Panc1 (cell line): Measurements from ENCODE around the gene NEO1. TPM values are rescaled to one million over a fixed set of nuclear protein-coding genes. Genes with fewer than 3 reads are reported as not detected.
A peak's percentile ranks its signal among the peaks of the same experiment; 100 is the strongest.

ENCODE experiments used
- ATAC-seq: fragments of 200-7000 bp; cut with Tn5 transposase; 2 replicates; pipeline ENCODE4 v1.9.1; 2020; ENCODE audit warnings: mild to moderate bottlenecking, moderate library complexity
- BruUV-seq: library from RNA; stranded (reverse); fragments of 400-500 nt; replicated peaks from 2 replicates; lab custom pipeline; 2021; lab: Mats Ljungman, UMichigan
- CTCF ChIA-PET: fragments of 300-600 bp; sonication (Branson Sonifier 250); formaldehyde crosslinking; loops from one replicate; lab custom pipeline; 2022; ENCODE audit warnings: antibody characterized with exemption; lab: Charles Lee
- POLR2A ChIA-PET: fragments of 300-600 bp; sonication (Branson Sonifier 250); formaldehyde crosslinking; loops from one replicate; lab custom pipeline; 2022; ENCODE audit warnings: antibody characterized with exemption; lab: Charles Lee
- DNase-seq: peaks from one replicate; pipeline ENCODE4 v3.0.0-alpha.2; 2010; ENCODE audit warnings: low read depth, low spot score
- H3K27ac ChIP-seq: 2 replicates; pipeline ENCODE4 v1.5.1; 2011; ENCODE audit warnings: mild to moderate bottlenecking, low read length, inconsistent platforms
- H3K27me3 ChIP-seq: fragments of 200-500 bp; sonication (Bioruptor generic); 2 replicates; pipeline ENCODE4 v1.6.0; 2014; ENCODE audit warnings: low read length, inconsistent platforms; ENCODE audit not compliant: control insufficient read depth, insufficient read depth
- H3K36me3 ChIP-seq: fragments of 200-500 bp; sonication (Bioruptor generic); 2 replicates; pipeline ENCODE4 v1.5.1; 2014; ENCODE audit warnings: inconsistent platforms, mild to moderate bottlenecking, low read length, moderate library complexity; ENCODE audit not compliant: control insufficient read depth, insufficient read depth
- H3K4me1 ChIP-seq: 2 replicates; pipeline ENCODE4 v1.5.1; 2011; ENCODE audit warnings: inconsistent platforms, mild to moderate bottlenecking, low read length, moderate library complexity; ENCODE audit not compliant: control insufficient read depth, insufficient read depth
- H3K4me3 ChIP-seq, 2 experiments: 2 replicates each; pipeline ENCODE4 v1.5.1; 2011 to 2012; ENCODE audit warnings: low read depth in 2 of 2, low read length in 2 of 2, mild to moderate bottlenecking in 2 of 2, inconsistent platforms in 1 of 2, moderate library complexity in 1 of 2
- H3K9me3 ChIP-seq: fragments of 200-500 bp; sonication (Bioruptor generic); 2 replicates; pipeline ENCODE4 v1.5.1; 2014; ENCODE audit warnings: low read depth, mild to moderate bottlenecking, inconsistent platforms, low read length, moderate library complexity; ENCODE audit not compliant: control insufficient read depth, insufficient read depth
- CTCF ChIP-seq: fragments of 450-650 bp; IDR thresholded peaks from 2 replicates; pipeline ENCODE4 v1.5.1; 2017; ENCODE audit warnings: mild to moderate bottlenecking
- POLR2AphosphoS5 ChIP-seq: IDR thresholded peaks from 2 replicates; pipeline ENCODE4 v1.6.1; 2012; ENCODE audit warnings: mild to moderate bottlenecking, low read depth, low read length, moderate library complexity
- REST ChIP-seq, 2 experiments: IDR thresholded peaks; 2 replicates each; pipeline ENCODE4 v1.6.1; 2011 to 2012; ENCODE audit warnings: low read depth in 2 of 2, control low read depth in 1 of 2, low read length in 1 of 2, mild to moderate bottlenecking in 1 of 2, moderate library complexity in 1 of 2; ENCODE audit not compliant: insufficient read depth in 1 of 2
- SIN3A ChIP-seq: IDR thresholded peaks from 2 replicates; pipeline ENCODE4 v1.6.1; 2012; ENCODE audit warnings: low read depth, mild to moderate bottlenecking, low read length, moderate library complexity, borderline replicate concordance; ENCODE audit not compliant: insufficient read depth
- TCF7L2 ChIP-seq: IDR thresholded peaks from 2 replicates; pipeline ENCODE4 v1.6.1; 2011; ENCODE audit warnings: mild to moderate bottlenecking, low read depth, low read length, inconsistent platforms
- in situ Hi-C: cut with HindIII; loops from 2 replicates; pipeline ENCODE4 v1.10.0; 2016; ENCODE audit warnings: low sequenced_read_pairs, low pct_unique_long_range_greater_than_20kb
- intact Hi-C: fragments of 100-400 bp; cut with micrococcal nuclease; formaldehyde crosslinking; loops from one replicate; pipeline ENCODE4 v1.10.0; 2022; ENCODE audit not compliant: unreplicated experiment
- total RNA-seq: library from RNA; stranded (reverse); gene quantifications from one replicate; pipeline ENCODE4 v1.2.1, GENCODE V29; 2021; ENCODE audit not compliant: unreplicated experiment

Gene NEO1
- total RNA-seq, 1 experiment from 2014 or later, result 7.5 TPM

- POLR2A ChIA-PET, result no interaction called here
- no TSS peak for BruUV-seq
- Histone ChIP-seq H3K27me3 (peaks cover 67% of the 10 kb centered on the region), H3K27ac (no peak overlapping the region), H3K36me3 (peaks cover 3% of the 10 kb centered on the region; the same call in 1 of the 2 replicates), H3K4me3 (peak overlapping the region; percentile 51 to 60), H3K9me3 (no peaks in the 10 kb centered on the region), H3K4me1 (peaks cover 11% of the 10 kb centered on the region)
- no peak for TF ChIP-seq SIN3A
- CTCF ChIA-PET, result no interaction called here
- intact Hi-C loops (no loop called here), in situ Hi-C loops (no loop called here)
- DNase-seq (no peak), ATAC-seq (no peak)
Measured at GRCh38 chr15:73053398-73053723, 1.1 kb downstream of the NEO1 start.

GRCh38 chr15:73054417-73054953 is 2.2 kb downstream of the NEO1 start:
- no peak overlapping the region for H3K4me3 ChIP-seq
- in situ Hi-C loops (no loop called here), intact Hi-C loops (no loop called here)
- DNase-seq (no peak), ATAC-seq (no peak)
- H3K9me3 ChIP-seq, result no peaks in the 10 kb centered on the region
- BruUV-seq, result no TSS peak
- H3K27me3 ChIP-seq, result peaks cover 59% of the 10 kb centered on the region
- no peak overlapping the region for H3K27ac ChIP-seq
- TF ChIP-seq POLR2AphosphoS5 (no peak), CTCF (no peak), TCF7L2 (no peak), SIN3A (no peak), REST (IDR thresholded peaks at IDR 0.05; ENCODE audit: insufficient read depth in 1 of 2, low read depth in 2 of 2, low read length in 1 of 2) (no peak)
- H3K4me1 ChIP-seq, result peaks cover 11% of the 10 kb centered on the region
- peaks cover 3% of the 10 kb centered on the region; the same call in 1 of the 2 replicates for H3K36me3 ChIP-seq
- POLR2A ChIA-PET, result no interaction called here
- CTCF ChIA-PET, result no interaction called here

GRCh38 chr15:73056460-73056859 is 4.2 kb downstream of the NEO1 start:
- in situ Hi-C loops, result no loop called here
- Histone ChIP-seq H3K4me1 (peaks cover 6% of the 10 kb centered on the region; the same call in 1 of the 2 replicates), H3K27me3 (peaks cover 41% of the 10 kb centered on the region), H3K27ac (no peak overlapping the region), H3K4me3 (no peak overlapping the region), H3K9me3 (no peaks in the 10 kb centered on the region), H3K36me3 (no peaks in the 10 kb centered on the region; the same call in 1 of the 2 replicates)
- no peak for TF ChIP-seq POLR2AphosphoS5
- no peak for TF ChIP-seq REST (IDR thresholded peaks at IDR 0.05; ENCODE audit: insufficient read depth in 1 of 2, low read depth in 2 of 2, low read length in 1 of 2)
- no peak for TF ChIP-seq TCF7L2
- no peak for TF ChIP-seq SIN3A
- TF ChIP-seq CTCF, result no peak
- BruUV-seq, result no TSS peak
- ChIA-PET CTCF (interaction anchor here (0.5 kb wide), 1 partner anchor 1466 kb away, joined by 3 read pairs; no protein-coding TSS in a partner anchor), POLR2A (no interaction called here)
- no peak for DNase-seq
- intact Hi-C loops, result no loop called here
- no peak for ATAC-seq
